Transverse colon (tissue), 4 donors: ENCODE measurements around the gene SPEN. TPM values are rescaled to one million over a fixed set of nuclear protein-coding genes. Genes with fewer than 3 reads are reported as not detected.

Experiments used
- DNase-seq: peaks from one replicate; pipeline ENCODE4 v3.0.0-alpha.2; 2019
- H3K27ac ChIP-seq, 4 donors: fragments of 200-600 bp; sonication (generic); 2 replicates each; pipeline ENCODE4 v1.5.1; 2016 to 2018; ENCODE audit warnings: inconsistent platforms in 4 of 4
- H3K27me3 ChIP-seq: fragments of 200-600 bp; sonication (generic); 2 replicates; pipeline ENCODE4 v1.5.1; 2017; ENCODE audit warnings: inconsistent platforms
- H3K36me3 ChIP-seq, 4 donors: fragments of 200-600 bp; sonication (generic); 2 replicates each; pipeline ENCODE4 v1.5.1; 2017 to 2019; ENCODE audit warnings: inconsistent platforms in 4 of 4
- H3K4me1 ChIP-seq, 4 donors: fragments of 200-600 bp; sonication (generic); 2 replicates each; pipeline ENCODE4 v1.5.1; 2017 to 2020; ENCODE audit warnings: inconsistent platforms in 4 of 4
- H3K4me3 ChIP-seq, 4 donors: fragments of 200-600 bp; sonication (generic); 1 replicate in 1 of 4; 2 replicates in 3 of 4; pipeline versions ENCODE4 v1.5.1 to v1.6.1; 2017 to 2019; ENCODE audit warnings: inconsistent platforms in 4 of 4
- H3K9me3 ChIP-seq, 2 donors: fragments of 200-600 bp; sonication (generic); 2 replicates each; pipeline ENCODE4 v1.5.1; 2017 to 2019; ENCODE audit warnings: inconsistent platforms in 2 of 2
- EP300 ChIP-seq: sonication (generic); formaldehyde crosslinking; IDR thresholded peaks from one replicate; pipeline ENCODE4 v1.6.1; 2017; ENCODE audit warnings: antibody characterized with exemption, low read depth
- POLR2A ChIP-seq: fragments of 450-650 bp; IDR thresholded peaks from one replicate; pipeline ENCODE4 v1.6.1; 2016; ENCODE audit warnings: antibody characterized with exemption, mild to moderate bottlenecking, moderate library complexity
- POLR2AphosphoS5 ChIP-seq, 3 donors: sonication (generic); formaldehyde crosslinking; IDR thresholded peaks; one replicate each; pipeline ENCODE4 v1.6.1; 2016; ENCODE audit warnings: antibody characterized with exemption in 3 of 3
- WGBS, 2 donors: methylation state at CpG; one replicate each; pipeline ENCODE4 v1.1.5; 2018; ENCODE audit warnings: low coverage in 1 of 2; 5-methylcytosine and 5-hydroxymethylcytosine counted together
- in situ Hi-C, 4 donors: fragments of 200-750 bp; cut with MboI; loops; one replicate each; pipeline versions ENCODE4 v1.15.0 to v1.15.1; 2017; ENCODE audit warnings: low sequenced_read_pairs in 3 of 4, low pct_ligation_motif_present in 1 of 4, low pct_unique_long_range_greater_than_20kb in 1 of 4
- intact Hi-C: fragments of 100-400 bp; cut with DNase I; formaldehyde crosslinking; loops from one replicate; pipeline ENCODE4 v1.15.1; 2023; ENCODE audit warnings: low total_unique reads
- total RNA-seq, 4 donors: library from RNA; depleted of rRNA; stranded (reverse); fragments of >200 nt; gene quantifications; one replicate each; pipeline ENCODE4 v1.1.0, GENCODE V29; 2016
- TF ChIP-seq, protein P1 (sequence below), 5 experiments: fragments of 200-600 bp in 3 of 5; fragments of 450-650 bp in 2 of 5; sonication (generic) in 3 of 5; IDR thresholded peaks; 1 replicate in 2 of 5; 2 replicates in 3 of 5; pipeline ENCODE4 v1.5.1; 2016 to 2017; ENCODE audit warnings: antibody characterized with exemption in 5 of 5, inconsistent platforms in 3 of 5, mild to moderate bottlenecking in 2 of 5, moderate library complexity in 1 of 5

Gene SPEN
- total RNA-seq, 4 donors from 2014 or later = 28.4 to 81.9 (median 42.6) TPM

DNA sequence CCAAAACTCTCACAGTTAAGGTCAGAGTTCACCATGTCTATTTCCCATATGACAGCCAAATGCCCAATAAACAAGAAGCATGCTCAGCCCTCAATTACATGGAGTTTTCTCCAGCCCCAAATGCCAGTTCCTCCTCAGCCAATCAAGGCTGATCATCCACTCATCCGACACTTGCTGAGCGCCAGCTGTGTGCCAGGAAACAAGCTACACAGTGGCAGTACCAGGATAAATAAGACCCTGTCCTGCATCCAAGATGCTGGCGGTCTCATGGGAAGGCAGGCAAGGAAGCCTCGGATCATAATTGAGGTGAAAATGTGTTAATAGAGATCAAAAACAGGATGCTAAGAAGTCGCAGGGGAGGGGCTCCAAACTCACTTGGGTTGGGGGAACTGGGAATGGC is 120.7 kb downstream of the SPEN start:
- Histone ChIP-seq H3K27ac (no peak overlapping the region), H3K4me1 (peaks cover 16 to 40% (median 26%) of the 10 kb centered on the region in 4 donors), H3K9me3 (no peaks in the 10 kb centered on the region), H3K36me3 (peaks cover 0 to 12% (median 0%) of the 10 kb centered on the region in 4 donors), H3K4me3 (no peak overlapping the region), H3K27me3 (no peaks in the 10 kb centered on the region)
- DNase-seq = no peak
- in situ Hi-C loops (no loop called here), intact Hi-C loops (loop anchor here (10.0 kb wide), 1 partner anchor 153 kb away; no protein-coding TSS in a partner anchor)
- 88 to 89% methylated on average over 4 to 5 of the region's 5 CpGs for WGBS, 2 donors
- TF ChIP-seq POLR2A = no peak
- TF ChIP-seq EP300 = no peak
- no peak for TF ChIP-seq POLR2AphosphoS5 (IDR thresholded peaks at IDR 0.05)

DNA sequence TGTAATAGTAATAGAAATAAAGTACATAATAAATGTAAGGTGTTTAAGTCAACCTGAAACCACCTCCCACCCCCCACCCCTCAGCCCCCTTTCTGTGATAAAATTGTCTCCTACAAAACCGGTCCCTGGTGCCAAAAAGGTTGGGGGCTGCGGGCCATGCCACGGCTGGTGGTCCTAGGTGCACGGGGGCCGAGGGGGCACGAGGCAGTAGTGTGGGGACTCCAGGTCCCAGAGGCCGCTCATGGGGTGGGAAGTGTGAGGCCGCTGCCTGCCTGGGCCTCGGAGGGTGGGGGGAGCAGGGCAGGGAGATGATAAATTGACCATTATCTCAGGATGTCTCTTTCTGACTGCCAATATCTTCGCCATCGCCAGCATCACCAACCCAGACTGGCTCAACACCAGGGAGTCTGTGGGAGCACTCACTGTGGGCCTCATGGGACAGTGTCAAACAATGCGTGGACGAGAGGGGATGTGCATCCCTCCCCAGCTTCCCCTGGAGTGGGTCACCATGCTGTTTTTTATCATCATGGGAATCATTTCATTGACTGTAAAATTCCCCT is 121.9 kb downstream of the SPEN start:
- WGBS, 2 donors = 90 to 97% methylated on average over 10 to 13 of the region's 13 CpGs
- in situ Hi-C loops = no loop called here

GRCh38 chr1:15970911-15971310 is 123.4 kb downstream of the SPEN start:
- TF ChIP-seq POLR2AphosphoS5 (IDR thresholded peaks at IDR 0.05) (no peak), POLR2A (no peak), EP300 (no peak)
- TF ChIP-seq, protein P1, sequence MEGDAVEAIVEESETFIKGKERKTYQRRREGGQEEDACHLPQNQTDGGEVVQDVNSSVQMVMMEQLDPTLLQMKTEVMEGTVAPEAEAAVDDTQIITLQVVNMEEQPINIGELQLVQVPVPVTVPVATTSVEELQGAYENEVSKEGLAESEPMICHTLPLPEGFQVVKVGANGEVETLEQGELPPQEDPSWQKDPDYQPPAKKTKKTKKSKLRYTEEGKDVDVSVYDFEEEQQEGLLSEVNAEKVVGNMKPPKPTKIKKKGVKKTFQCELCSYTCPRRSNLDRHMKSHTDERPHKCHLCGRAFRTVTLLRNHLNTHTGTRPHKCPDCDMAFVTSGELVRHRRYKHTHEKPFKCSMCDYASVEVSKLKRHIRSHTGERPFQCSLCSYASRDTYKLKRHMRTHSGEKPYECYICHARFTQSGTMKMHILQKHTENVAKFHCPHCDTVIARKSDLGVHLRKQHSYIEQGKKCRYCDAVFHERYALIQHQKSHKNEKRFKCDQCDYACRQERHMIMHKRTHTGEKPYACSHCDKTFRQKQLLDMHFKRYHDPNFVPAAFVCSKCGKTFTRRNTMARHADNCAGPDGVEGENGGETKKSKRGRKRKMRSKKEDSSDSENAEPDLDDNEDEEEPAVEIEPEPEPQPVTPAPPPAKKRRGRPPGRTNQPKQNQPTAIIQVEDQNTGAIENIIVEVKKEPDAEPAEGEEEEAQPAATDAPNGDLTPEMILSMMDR (IDR thresholded peaks at IDR 0.05) = no peak
- H3K9me3 ChIP-seq = no peaks in the 10 kb centered on the region
- H3K4me3 ChIP-seq = no peak overlapping the region
- in situ Hi-C loops = loop anchor here in 1 of 4 donors (10.0 kb wide), 1 partner anchor 146 kb away; no protein-coding TSS in a partner anchor
- intact Hi-C loops = no loop called here
- no peak overlapping the region for H3K27ac ChIP-seq
- peaks cover 6 to 23% (median 14%) of the 10 kb centered on the region in 4 donors for H3K4me1 ChIP-seq
- no peak for DNase-seq
- H3K36me3 ChIP-seq = peaks cover 0 to 12% (median 0%) of the 10 kb centered on the region in 4 donors
- no peaks in the 10 kb centered on the region for H3K27me3 ChIP-seq

More for the DNA sequence above, 121.9 kb downstream of the SPEN start:
- Histone ChIP-seq H3K9me3 (no peaks in the 10 kb centered on the region), H3K36me3 (peaks cover 0 to 12% (median 0%) of the 10 kb centered on the region in 4 donors), H3K4me1 (peaks cover 5 to 29% (median 17%) of the 10 kb centered on the region in 4 donors), H3K27me3 (no peaks in the 10 kb centered on the region), H3K27ac (no peak overlapping the region), H3K4me3 (no peak overlapping the region)
- TF ChIP-seq POLR2A (no peak), POLR2AphosphoS5 (IDR thresholded peaks at IDR 0.05) (no peak), EP300 (no peak)
- TF ChIP-seq, protein P1 (IDR thresholded peaks at IDR 0.05) = no peak
- no peak for DNase-seq
- intact Hi-C loops = loop anchor here (10.0 kb wide), 1 partner anchor 155 kb away; no protein-coding TSS in a partner anchor

DNA sequence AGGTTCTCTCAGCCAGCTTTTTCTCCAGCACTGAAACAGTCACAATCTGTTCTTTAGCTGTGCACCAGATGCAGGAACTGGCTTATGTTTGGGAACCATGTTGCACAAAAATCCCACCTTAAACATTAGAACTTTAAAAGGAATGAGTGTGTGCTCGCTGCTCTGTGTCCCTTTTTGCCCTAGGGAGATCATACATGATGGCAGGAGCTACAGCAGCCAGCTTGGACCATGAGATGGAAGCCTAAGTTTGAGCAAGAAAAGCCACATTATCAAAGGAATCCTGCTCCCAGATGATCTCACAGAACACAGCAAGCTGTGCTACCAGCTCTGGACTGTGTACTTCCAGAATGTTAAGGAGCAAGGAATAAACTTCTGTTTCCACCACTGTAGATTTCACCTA is 124.9 kb downstream of the SPEN start:
- Histone ChIP-seq H3K4me1 (peaks cover 6 to 17% (median 11%) of the 10 kb centered on the region in 4 donors), H3K27ac (no peak overlapping the region), H3K36me3 (peaks cover 0 to 12% (median 0%) of the 10 kb centered on the region in 4 donors), H3K9me3 (no peaks in the 10 kb centered on the region), H3K4me3 (no peak overlapping the region), H3K27me3 (no peaks in the 10 kb centered on the region)
- WGBS, 2 donors = 100% methylated on average over 1 of the region's 1 CpG
- intact Hi-C loops = no loop called here
- TF ChIP-seq EP300 (no peak), POLR2AphosphoS5 (IDR thresholded peaks at IDR 0.05) (no peak), POLR2A (no peak)
- TF ChIP-seq, protein P1 (IDR thresholded peaks at IDR 0.05) = no peak
- no peak for DNase-seq
- in situ Hi-C loops = loop anchor here in 1 of 4 donors (10.0 kb wide), 1 partner anchor 148 kb away; no protein-coding TSS in a partner anchor
